Activated naive CD8-positive, alpha-beta T cell treated with anti-CD3 and anti-CD28 coated beads for 36 hours (primary cell): ENCODE measurements around the gene EFR3B. TPM values are rescaled to one million over a fixed set of nuclear protein-coding genes. Genes with fewer than 3 reads are reported as not detected.

Experiments
- DNase-seq: peaks from one replicate; pipeline ENCODE4 v3.0.0; 2021
- H3K27ac Mint-ChIP-seq: one replicate; pipeline ENCODE4 v1.8.0; 2022; ENCODE audit warnings: mild to moderate bottlenecking, moderate library complexity, mixed read lengths
- H3K27me3 Mint-ChIP-seq: one replicate; pipeline ENCODE4 v1.8.0; 2022; ENCODE audit warnings: mild to moderate bottlenecking, mixed read lengths
- H3K36me3 Mint-ChIP-seq: one replicate; pipeline ENCODE4 v1.8.0; 2021; ENCODE audit warnings: mild to moderate bottlenecking, mixed read lengths
- H3K4me1 Mint-ChIP-seq: one replicate; pipeline ENCODE4 v1.8.0; 2021; ENCODE audit warnings: mixed read lengths
- H3K4me3 Mint-ChIP-seq: one replicate; pipeline ENCODE4 v1.8.0; 2022; ENCODE audit warnings: mild to moderate bottlenecking, moderate library complexity, mixed read lengths
- H3K9me3 Mint-ChIP-seq: one replicate; pipeline ENCODE4 v1.8.0; 2022; ENCODE audit warnings: mixed read lengths
- total RNA-seq, 2 experiments: library from RNA; stranded (reverse); gene quantifications; one replicate each; pipeline ENCODE4 v1.2.3, GENCODE V29; 2021

EFR3B gene
- total RNA-seq, 2 experiments from 2014 or later = 0.06 to 0.08 TPM

DNA sequence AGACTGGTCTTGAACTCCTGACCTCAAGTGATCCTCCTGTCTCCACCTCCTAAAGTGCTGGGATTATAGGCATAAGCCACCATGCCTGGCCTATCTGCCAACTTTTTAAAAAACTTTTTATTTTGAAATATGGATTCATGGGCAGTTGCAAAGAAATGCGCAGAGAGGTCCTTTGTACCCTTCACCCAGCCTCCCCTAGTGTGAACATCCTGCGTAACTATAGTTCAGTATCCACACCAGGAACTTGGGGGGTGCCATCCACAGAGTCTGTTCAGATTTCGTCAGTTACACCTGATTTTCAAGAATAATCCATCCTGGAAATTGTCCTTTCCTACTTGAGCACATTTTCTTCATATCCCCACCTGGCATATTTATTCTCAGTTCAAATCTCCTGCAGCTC lies 33.0 kb downstream of the EFR3B start:
- Mint-ChIP-seq H3K4me1 (no peaks in the 10 kb centered on the region), H3K9me3 (no peaks in the 10 kb centered on the region), H3K4me3 (no peak overlapping the region), H3K27me3 (peaks cover 17% of the 10 kb centered on the region), H3K36me3 (no peaks in the 10 kb centered on the region), H3K27ac (no peak overlapping the region)
- no peak for DNase-seq

DNA sequence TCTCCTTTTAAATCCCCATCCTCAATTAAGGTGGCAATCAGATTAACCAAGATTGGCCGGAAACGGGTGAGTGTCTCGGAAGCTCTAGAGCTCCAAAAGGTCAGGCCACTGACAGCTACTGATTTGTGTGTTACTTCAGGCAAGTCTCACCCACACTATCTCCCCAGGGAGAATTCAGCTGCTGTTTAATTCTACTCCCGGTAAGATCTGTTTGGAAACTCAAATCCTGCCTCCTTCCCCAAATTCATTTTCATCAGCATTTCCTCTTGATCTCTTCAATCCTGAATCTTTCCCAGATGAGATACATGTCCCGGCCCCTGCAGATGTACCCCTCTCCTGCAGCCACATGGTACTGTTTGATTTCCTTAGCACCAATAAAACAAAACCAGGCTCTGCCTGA lies 34.9 kb downstream of the EFR3B start:
- Mint-ChIP-seq H3K27me3 (peaks cover 17% of the 10 kb centered on the region), H3K27ac (no peak overlapping the region), H3K9me3 (no peaks in the 10 kb centered on the region), H3K4me3 (no peak overlapping the region), H3K4me1 (no peaks in the 10 kb centered on the region), H3K36me3 (no peaks in the 10 kb centered on the region)
- DNase-seq = no peak

GRCh38 chr2:25077789-25078169 lies 35.9 kb downstream of the EFR3B start:
- Mint-ChIP-seq H3K9me3 (no peaks in the 10 kb centered on the region), H3K27me3 (peaks cover 17% of the 10 kb centered on the region), H3K36me3 (no peaks in the 10 kb centered on the region), H3K27ac (no peak overlapping the region), H3K4me3 (no peak overlapping the region), H3K4me1 (no peaks in the 10 kb centered on the region)
- DNase-seq = no peak

GRCh38 chr2:25078170-25079049 lies 36.5 kb downstream of the EFR3B start:
- H3K4me1 Mint-ChIP-seq = no peaks in the 10 kb centered on the region
- no peak overlapping the region for H3K27ac Mint-ChIP-seq
- H3K27me3 Mint-ChIP-seq = peaks cover 17% of the 10 kb centered on the region
- H3K4me3 Mint-ChIP-seq = no peak overlapping the region
- no peaks in the 10 kb centered on the region for H3K36me3 Mint-ChIP-seq
- no peak for DNase-seq
- H3K9me3 Mint-ChIP-seq = no peaks in the 10 kb centered on the region

DNA sequence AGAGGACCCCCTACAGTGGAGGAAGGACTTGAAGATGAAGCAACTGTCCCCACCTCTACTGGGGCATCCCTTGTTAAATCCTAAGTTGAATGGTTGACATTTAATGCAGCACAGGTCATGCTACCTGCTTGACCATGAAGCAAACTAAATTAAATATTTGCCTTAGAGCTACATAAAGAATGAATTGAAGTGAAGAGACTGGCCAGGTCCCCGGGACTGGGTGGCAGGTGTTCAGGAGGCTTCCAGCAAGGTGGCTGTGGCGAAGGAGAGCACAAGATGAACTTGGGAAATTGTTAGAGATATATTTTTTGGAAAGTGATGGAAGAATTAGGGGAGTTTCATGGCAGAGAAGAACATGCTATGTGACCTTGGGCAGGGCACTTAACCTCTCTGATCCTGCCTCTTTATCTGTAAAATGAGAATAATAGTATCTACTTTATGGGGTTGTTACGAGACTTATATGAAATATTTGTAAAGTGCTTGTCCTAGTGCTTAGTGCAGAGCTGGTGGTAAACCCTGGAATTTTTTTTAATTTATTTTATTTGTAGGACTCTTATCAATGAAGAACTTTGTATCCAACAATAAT lies 37.3 kb downstream of the EFR3B start:
- H3K9me3 Mint-ChIP-seq = no peaks in the 10 kb centered on the region
- H3K4me1 Mint-ChIP-seq = no peaks in the 10 kb centered on the region
- DNase-seq = no peak
- no peak overlapping the region for H3K27ac Mint-ChIP-seq
- H3K4me3 Mint-ChIP-seq = no peak overlapping the region
- H3K27me3 Mint-ChIP-seq = peaks cover 17% of the 10 kb centered on the region
- H3K36me3 Mint-ChIP-seq = no peaks in the 10 kb centered on the region

DNA sequence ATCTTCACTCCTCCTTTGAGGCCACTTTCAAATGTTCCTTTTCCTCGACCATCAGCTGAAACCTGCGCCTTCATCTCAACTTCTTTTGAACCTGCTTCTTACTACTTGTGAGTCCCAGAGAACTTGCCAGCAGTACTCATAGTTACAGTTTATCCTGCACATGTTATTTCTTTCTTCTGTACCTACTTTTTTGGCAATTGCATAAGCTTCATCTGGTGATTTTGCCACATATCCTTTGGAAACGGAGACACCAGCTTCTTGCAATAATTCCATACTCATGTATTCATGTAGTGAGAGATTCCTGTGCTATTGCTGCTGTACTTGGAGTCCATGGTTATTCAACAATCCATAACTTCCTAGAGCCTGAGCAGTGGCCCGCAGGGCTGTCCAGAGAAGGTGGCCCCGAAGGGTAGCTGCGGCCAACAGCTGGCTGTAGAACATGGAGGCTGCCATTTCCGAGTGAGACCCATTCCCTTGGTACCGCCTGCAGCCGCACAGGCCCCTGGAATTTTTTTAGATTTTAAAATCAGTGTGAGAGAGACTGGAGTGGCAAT lies 39.4 kb downstream of the EFR3B start:
- Mint-ChIP-seq H3K4me3 (no peak overlapping the region), H3K27me3 (peaks cover 10% of the 10 kb centered on the region), H3K36me3 (no peaks in the 10 kb centered on the region), H3K27ac (no peak overlapping the region), H3K9me3 (no peaks in the 10 kb centered on the region), H3K4me1 (no peaks in the 10 kb centered on the region)
- no peak for DNase-seq

- Mint-ChIP-seq H3K9me3 (no peaks in the 10 kb centered on the region), H3K4me3 (no peak overlapping the region), H3K4me1 (no peaks in the 10 kb centered on the region), H3K27ac (no peak overlapping the region), H3K27me3 (peaks cover 5% of the 10 kb centered on the region), H3K36me3 (no peaks in the 10 kb centered on the region)
- DNase-seq = no peak
Measured at GRCh38 chr2:25082002-25082622, 40.2 kb downstream of the EFR3B start.

DNA sequence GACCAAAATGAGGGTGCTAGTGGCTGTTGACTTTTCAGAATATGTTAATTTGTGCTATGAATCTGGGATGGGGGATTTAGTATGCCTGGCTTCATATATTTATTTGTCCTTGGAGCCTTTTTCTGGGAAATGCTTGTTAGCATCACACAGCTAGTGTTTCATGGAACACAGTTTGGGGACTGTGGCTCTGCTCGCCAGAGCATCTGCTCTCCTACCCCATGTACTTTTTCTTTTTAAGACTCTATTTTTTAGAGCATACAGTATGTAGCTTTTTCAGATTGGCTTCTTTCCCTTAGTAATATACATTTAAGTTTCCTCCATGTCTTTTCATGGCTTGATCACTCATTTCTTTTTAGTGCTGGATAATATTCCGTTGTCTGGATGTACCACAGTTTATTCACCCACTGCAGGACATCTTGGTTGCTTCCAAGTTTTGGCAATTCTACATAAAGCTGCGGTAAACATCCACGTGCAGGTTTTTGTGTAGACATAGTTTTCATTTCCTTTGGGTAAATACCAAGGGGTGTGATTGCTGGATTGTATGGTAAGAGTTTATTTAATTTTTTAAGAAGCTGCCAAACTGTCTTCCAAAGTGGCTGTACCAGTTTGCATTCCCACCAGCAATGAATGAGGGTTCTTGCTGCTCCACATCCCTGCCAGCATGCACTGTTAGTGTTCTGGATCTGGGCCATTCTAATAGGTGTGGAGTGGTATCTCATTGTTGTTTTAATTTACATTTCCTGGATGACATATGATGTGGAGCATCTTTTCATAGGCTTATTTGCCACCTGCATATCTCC lies 44.1 kb downstream of the EFR3B start:
- Mint-ChIP-seq H3K36me3 (no peaks in the 10 kb centered on the region), H3K4me1 (no peaks in the 10 kb centered on the region), H3K4me3 (no peak overlapping the region), H3K9me3 (no peaks in the 10 kb centered on the region), H3K27ac (no peak overlapping the region), H3K27me3 (no peaks in the 10 kb centered on the region)
- no peak for DNase-seq

DNA sequence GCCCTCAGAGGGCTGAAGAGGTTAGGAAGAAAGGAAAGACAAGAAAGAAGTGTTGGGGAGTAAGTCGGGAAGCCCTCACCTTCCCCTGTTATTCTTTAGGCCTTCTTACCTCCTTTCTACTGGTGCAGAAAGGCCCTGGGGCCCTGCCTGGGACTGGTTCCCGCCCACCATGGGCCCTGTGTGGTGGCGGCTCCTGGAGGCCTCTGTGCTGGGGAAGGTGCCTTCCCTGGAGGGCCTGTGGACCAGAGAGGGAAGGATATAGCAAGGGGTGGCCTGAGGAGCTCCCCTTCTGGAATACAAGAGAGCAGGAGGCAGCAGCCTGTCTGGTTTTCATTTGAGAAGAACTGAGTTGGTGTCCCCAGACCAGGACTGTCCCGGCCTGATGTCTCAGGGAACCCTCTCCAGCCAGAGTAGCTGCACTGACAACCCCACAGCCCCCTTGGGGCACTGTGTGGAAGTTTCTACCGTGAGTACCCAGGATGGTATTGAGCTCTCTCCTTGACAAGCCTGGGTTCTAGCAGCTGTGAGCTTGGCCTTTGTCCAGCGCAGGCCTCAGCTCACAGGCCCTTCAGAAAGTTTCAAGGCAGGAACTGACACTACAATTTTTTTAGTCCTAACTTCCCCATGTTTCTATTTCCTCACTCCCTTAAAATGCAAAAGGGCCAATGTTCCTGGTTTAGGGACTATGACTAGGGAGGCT lies 47.1 kb downstream of the EFR3B start:
- H3K9me3 Mint-ChIP-seq = no peaks in the 10 kb centered on the region
- H3K4me3 Mint-ChIP-seq = no peak overlapping the region
- H3K27me3 Mint-ChIP-seq = no peaks in the 10 kb centered on the region
- H3K36me3 Mint-ChIP-seq = no peaks in the 10 kb centered on the region
- H3K27ac Mint-ChIP-seq = no peak overlapping the region
- no peaks in the 10 kb centered on the region for H3K4me1 Mint-ChIP-seq
- DNase-seq = no peak

- DNase-seq = no peak
- no peaks in the 10 kb centered on the region for H3K4me1 Mint-ChIP-seq
- no peak overlapping the region for H3K27ac Mint-ChIP-seq
- H3K9me3 Mint-ChIP-seq = no peaks in the 10 kb centered on the region
- no peaks in the 10 kb centered on the region for H3K27me3 Mint-ChIP-seq
- H3K36me3 Mint-ChIP-seq = no peaks in the 10 kb centered on the region
- no peak overlapping the region for H3K4me3 Mint-ChIP-seq
Measured at GRCh38 chr2:25089605-25090315, 47.9 kb downstream of the EFR3B start.

GRCh38 chr2:25090801-25091200 lies 48.9 kb downstream of the EFR3B start:
- no peak for DNase-seq
- Mint-ChIP-seq H3K4me3 (no peak overlapping the region), H3K27me3 (no peaks in the 10 kb centered on the region), H3K36me3 (no peaks in the 10 kb centered on the region), H3K9me3 (no peaks in the 10 kb centered on the region), H3K4me1 (no peaks in the 10 kb centered on the region), H3K27ac (no peak overlapping the region)

GRCh38 chr2:25091265-25091664 lies 49.4 kb downstream of the EFR3B start:
- DNase-seq = no peak
- Mint-ChIP-seq H3K9me3 (no peaks in the 10 kb centered on the region), H3K27ac (no peak overlapping the region), H3K27me3 (no peaks in the 10 kb centered on the region), H3K4me3 (no peak overlapping the region), H3K36me3 (no peaks in the 10 kb centered on the region), H3K4me1 (no peaks in the 10 kb centered on the region)

GRCh38 chr2:25098056-25098455 lies 56.2 kb downstream of the EFR3B start:
- no peak for DNase-seq
- H3K27ac Mint-ChIP-seq = no peak overlapping the region
- H3K9me3 Mint-ChIP-seq = peaks cover 5% of the 10 kb centered on the region
- no peaks in the 10 kb centered on the region for H3K27me3 Mint-ChIP-seq
- H3K36me3 Mint-ChIP-seq = no peaks in the 10 kb centered on the region
- H3K4me3 Mint-ChIP-seq = no peak overlapping the region
- H3K4me1 Mint-ChIP-seq = peaks cover 14% of the 10 kb centered on the region
